HTERT RPE-1 (cell line): ENCODE data around the gene TNFRSF1A.

ENCODE experiments used
- in situ Hi-C: fragments of 300-500 bp; cut with MboI; formaldehyde crosslinking; loops from 4 replicates; pipeline ENCODE4 v1.14.3; 2020; ENCODE audit warnings: low sequenced_read_pairs

TNFRSF1A gene

DNA sequence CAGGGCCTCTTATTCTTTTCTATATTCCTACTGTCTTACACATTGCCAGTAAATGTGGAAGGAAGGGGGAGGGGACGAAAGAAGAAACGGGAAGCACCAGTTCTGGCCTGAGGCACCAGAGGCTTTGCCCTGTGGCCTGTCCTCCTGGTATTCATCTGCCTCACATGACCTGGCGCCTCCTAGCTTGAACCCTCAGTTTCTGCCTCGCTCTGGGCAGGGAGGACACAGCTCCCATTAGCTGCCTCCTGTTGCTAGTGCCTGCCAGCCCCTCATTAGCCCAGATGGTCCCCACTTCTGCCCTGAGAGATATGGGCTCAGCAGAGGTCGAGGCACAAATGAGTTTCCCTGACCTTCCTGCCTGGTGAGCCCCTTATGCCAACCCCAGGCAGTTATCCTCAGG, 34.3 kb downstream of the TNFRSF1A start:
- in situ Hi-C loops: no loop called here

DNA sequence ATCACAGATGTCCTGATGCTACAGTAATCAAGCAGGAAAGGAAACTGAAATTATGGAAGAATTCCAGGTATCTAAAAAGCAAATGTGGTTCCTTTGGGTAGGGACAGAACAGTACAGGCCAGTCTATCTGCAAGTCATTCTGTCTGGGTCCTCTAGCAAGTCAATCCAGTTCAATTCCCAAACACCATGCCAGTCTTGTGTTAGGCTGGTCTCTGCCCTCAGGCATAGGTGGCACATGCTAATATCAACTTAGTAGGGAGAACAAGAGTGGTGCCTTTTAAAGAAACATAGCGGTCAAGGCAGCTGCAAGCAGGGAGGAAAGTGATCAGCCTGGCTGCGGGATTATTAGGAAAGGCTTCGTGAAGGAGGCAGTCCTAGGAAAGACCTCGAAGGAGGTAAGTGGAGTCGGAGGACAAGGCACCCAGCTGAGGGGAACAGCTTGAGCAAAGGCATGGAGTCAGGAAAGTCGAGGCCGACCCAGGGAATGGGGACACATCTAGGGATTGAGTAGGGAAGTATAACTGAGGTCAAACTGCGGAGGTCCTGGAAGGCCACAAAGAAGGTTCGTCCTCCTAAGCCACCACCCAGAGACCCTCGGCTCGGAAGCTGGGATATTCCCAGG, 35.2 kb downstream of the TNFRSF1A start:
- in situ Hi-C loops: no loop called here

DNA sequence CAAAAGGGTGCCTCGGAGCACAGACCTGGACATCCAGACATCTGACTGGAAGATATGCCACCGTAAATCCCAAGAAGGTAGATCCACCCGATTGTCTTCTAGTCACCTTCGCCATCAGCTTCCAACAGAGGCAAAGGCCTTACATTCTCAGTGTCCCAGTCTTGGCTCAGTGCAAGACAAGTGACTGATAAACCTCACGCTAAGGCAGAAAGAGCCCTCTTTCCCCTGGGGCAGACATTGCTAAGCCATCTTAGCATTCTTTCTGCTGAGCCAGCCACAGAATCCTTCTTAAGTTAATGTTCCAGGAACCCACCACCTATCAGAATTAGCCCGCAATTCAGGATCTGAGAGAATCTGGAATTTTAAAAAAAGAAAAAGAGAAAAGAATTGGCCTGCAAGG, 35.7 kb downstream of the TNFRSF1A start:
- in situ Hi-C loops: no loop called here

DNA sequence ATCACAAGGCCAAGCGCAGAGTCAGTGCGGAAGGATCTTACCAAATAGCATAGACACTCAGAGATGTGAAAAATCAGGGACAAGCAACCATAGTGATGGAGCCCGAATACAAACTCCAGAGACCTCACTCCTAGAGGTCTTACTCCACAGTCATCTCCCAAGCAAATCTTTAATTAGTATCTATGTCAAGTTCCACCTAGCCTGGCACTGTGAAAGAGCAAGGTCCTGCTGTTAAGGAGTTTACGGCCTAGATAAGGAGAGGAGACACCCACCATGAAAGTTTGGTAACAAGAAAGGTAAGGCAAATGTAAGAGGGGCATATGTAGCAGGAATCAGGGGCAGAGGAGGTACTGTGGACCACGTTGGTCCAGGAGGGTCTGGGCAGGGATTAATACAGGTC, 38.8 kb downstream of the TNFRSF1A start:
- in situ Hi-C loops: no loop called here

DNA sequence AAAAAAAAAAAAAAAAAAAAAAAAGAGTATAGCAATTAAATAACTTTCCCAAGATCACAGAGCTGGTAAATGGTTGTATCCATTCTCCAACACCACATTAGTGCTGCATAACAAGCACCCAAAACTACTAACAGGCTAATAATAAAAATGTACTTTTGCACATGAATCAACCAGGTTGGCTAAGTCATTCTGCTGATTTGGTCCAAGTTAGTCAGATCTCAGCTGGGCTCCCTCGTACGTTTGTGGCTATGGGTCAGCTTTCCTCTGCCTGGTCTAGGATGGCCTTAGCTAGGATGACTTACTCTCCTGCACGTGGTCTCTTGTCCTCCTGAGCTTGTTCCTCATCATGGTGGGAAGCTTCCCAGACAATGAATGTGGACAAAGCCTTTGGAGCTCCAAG, 39.3 kb downstream of the TNFRSF1A start:
- in situ Hi-C loops: no loop called here

DNA sequence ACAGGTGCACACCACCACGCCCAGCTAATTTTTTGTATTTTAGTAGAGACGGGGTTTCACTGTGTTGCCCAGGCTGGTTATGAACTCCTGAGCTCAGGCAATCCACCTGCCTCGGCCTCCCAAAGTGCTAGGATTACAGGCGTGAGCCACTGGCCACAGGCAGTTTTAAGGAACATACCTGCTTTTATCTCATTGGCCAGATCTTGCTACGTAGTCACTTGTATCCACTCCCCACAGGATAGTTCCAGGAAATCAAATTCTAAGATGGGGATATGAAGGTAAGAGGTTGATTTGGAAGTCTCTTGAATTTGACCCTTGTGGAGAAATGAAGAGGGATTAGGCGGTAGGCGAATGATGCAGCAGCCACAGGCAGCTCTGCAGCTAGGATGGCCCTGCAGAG, 40.2 kb downstream of the TNFRSF1A start:
- in situ Hi-C loops: no loop called here

DNA sequence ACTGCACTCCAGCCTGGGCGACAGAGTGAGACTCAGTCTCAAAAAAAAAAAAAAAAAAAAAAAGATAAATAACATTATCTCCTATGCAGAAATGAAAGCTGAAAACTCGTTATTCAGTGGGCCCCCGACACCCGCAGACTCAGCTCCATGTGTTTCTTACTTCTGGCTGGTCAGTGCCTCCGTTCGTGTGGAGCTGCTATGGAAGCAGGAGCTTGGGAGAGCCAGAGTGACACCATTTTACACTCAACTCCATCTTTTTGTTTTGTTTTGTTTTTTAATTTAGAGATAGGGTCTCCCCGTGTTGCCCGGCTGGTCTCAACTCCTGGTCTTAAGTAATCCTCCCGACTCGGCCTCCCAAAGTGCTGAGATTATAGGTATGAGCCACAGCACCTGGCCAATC, 44.7 kb downstream of the TNFRSF1A start:
- in situ Hi-C loops: loop anchor here (25.0 kb wide), 1 partner anchor 235 kb away; no protein-coding TSS in a partner anchor

DNA sequence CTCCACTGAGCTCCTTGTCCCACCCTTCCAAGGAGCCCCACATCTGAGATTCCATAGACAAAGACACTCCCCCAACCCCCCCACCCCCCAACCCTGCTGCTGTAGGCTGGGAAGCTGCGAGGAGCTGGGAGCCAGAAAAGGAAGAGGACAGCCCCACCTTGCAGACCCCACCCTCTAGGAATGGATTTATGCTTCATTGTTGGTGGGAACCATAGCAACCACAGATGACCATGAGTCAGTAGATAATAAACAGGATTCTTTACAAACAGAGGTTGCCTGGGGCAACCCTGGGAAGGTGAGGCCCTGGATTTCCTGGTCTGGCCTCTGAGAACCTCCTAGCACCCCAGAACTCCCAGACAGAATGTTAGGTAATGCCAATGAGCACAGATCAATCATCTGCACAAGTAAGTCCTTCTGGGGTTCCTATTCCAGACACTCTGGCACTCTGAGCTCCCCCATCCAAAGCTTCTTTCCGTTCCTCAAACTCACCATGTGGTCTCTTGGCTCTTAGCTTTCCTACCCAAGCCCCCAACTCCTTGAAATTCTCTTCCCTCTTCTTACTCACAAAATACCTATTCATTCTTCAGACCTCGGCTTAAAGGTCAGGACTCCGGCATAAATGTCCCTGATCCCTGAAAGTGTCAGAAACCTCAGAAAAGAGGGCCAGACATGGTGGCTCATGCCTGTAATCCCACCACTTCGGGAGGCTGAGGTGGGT, 46.6 kb downstream of the TNFRSF1A start:
- in situ Hi-C loops: loop anchor here (25.0 kb wide), 1 partner anchor 233 kb away; no protein-coding TSS in a partner anchor

DNA sequence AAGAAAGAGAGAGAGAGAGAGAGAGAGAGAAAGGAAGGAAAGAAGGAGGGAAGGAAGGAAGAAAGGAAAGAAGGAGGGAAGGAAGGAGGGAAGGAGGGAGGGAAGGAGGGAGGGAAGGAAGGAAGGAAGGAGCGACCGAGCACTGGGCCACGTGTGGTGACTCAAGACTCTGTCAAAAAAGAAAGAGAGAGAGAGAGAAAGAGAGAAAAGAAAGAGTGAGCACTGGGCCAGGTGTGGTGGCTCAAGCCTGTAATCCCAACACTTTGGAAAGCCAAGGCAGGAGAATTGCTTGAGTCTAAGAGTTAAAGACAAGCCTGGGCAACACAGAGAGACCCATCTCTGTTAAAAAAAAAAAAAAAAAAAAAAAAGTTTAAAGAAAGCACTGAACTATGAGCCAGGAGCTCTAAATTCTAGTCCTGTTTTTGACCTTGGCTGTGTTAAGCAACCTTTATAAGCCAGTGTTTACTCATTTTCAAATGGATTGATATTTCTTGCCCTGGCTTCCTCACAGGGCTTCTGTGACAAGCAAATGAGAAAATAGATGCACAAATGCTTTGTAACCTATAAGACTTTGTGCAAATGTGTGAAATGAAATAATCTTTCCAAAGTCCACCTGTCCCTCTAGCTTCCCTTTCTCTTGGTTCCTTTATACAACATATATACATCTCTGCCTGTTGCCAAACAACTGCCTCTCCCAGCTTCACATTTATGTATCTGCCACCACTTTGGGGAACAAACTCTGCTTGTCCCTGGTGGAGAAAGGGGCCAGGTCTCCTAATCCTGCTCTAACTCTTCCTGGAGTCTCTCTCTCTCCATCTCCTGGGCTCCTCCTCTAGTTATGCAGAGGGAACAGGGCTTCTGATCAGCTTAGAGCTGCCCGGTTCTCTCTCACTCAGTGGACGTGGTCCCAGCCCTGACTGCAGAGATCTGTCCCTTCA, 47.5 kb downstream of the TNFRSF1A start:
- in situ Hi-C loops: loop anchor here (25.0 kb wide), 1 partner anchor 232 kb away; no protein-coding TSS in a partner anchor

DNA sequence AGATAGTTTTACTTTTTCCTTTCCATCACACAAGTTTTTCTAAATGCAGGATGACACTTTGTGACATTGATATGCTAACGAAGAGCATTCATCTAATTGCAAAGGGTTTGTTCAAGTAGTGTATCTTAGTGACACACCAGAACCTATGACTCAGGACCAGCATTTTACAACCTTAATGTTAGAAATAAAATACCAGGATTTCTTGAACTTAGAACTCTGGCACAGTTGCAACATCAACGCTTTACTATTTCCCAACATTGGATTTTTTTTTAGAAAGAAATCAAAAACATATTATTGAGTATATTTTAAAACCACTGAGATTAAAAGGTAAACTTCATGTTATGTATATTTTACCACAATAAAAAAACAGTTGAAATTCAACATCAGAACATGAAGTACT, 49.3 kb downstream of the TNFRSF1A start:
- in situ Hi-C loops: loop anchor here (25.0 kb wide), 1 partner anchor 230 kb away; no protein-coding TSS in a partner anchor

DNA sequence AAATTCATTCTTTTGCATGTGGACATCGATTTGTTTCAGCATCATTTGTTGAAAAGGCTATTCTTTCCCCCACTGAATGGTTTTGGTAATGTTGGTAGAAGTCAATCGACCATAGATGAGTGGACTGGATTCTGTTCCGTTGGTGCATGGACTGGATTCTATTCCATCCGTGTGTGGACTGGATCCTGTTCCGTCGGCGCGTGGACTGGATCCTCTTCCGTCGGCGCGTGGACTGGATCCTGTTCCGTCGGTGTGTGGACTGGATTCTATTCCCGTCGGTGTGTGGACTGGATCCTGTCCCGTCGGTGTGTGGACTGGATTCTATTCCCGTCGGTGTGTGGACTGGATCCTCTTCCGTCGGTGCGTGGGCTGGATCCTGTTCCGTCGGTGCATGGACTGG, 52.0 kb downstream of the TNFRSF1A start:
- in situ Hi-C loops: loop anchor here (25.0 kb wide), 1 partner anchor 228 kb away; no protein-coding TSS in a partner anchor

DNA sequence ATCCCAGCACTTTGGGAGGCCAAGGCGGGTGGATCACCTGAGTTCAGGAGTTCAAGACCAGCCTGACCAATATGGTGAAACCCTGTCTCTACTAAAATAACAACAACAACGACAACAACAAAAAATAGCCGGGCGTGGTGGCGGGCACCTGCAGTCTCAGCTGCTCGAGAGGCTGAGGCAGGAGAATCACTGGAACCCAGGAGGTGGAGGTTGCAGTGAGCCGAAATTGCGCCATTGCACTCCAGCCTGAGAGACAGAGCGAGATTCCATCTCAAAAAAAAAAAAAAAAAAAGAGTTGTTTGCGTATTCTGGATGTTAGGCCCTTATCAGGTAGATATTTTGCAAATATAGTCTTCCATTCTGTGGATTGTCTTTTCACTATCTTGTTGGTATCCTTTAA, 52.8 kb downstream of the TNFRSF1A start:
- in situ Hi-C loops: loop anchor here (25.0 kb wide), 1 partner anchor 227 kb away; no protein-coding TSS in a partner anchor

DNA sequence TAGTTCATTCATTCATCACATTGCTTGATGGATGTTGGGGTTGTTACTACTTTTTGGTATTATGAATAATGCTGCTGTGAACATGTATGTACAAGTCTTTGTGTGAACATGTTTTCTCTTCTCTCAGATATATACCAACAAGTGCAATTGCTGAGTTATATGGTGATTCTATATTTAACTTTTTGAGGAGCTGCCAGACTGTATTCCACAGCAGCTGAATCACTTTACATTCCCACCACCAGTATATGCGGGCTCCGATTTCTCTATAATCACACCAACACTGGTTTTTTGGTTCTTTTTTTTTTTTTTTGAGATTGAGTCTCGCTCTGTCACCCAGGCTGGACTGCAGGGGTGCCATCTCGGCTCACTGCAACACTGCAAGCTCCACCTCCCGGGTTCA, 53.6 kb downstream of the TNFRSF1A start:
- in situ Hi-C loops: loop anchor here (25.0 kb wide), 1 partner anchor 226 kb away; no protein-coding TSS in a partner anchor

DNA sequence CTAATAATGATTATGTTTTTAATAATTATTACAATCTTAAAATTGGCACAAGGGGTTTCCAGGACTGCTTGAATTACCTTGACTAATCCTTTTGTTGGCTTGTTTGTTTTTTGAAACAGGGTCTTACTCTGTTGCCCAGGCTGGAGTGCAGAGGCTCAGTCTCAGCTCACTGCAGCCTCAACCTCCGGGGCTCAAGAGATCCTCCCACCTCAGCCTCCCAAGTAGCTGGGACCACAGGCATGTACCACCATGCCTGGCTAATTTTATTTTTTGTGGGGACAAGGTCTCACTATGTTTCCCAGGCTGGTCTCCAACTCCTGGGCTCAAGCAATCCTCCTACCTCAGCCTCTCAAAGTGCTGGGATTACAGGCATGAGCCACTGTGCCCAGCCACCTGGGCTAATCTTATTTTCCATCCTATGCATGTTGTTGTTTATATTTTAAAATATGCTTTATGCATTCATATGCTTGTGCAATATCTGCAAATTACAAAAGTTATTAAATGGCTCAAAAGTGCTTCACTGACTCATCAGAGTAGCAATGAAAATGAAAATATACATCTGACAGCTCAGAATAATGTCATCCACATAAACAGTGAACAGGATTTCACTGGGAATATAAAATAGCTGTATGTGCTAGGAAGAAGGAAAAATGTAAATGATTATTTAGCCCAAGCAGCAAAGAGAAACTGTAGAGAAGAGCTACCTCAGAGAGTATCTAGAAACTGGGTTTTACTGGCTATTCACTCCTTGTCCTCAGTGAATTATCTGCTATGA, 56.2 kb downstream of the TNFRSF1A start:
- in situ Hi-C loops: loop anchor here (25.0 kb wide), 1 partner anchor 223 kb away; no protein-coding TSS in a partner anchor

DNA sequence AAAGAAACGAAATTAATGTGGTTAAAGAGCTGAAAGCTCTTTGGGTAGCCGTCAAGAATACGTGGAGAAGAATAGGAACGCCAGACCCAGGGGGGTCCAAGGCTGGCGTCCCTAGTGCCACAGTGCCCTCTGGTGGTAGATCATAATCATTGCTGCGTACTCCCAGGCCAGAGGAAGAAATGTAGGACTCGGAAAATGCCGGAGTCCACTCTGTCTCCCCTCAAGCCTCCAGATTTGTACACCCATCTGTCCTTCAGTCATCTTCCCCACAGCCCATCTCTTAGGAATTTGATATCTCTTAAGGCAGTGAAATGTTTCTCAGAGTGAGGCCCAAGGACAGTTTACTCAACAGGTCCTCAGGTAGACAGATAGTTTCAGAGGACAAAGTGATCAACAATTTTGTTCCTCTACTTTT, 56.8 kb downstream of the TNFRSF1A start:
- in situ Hi-C loops: loop anchor here (25.0 kb wide), 1 partner anchor 223 kb away; no protein-coding TSS in a partner anchor

DNA sequence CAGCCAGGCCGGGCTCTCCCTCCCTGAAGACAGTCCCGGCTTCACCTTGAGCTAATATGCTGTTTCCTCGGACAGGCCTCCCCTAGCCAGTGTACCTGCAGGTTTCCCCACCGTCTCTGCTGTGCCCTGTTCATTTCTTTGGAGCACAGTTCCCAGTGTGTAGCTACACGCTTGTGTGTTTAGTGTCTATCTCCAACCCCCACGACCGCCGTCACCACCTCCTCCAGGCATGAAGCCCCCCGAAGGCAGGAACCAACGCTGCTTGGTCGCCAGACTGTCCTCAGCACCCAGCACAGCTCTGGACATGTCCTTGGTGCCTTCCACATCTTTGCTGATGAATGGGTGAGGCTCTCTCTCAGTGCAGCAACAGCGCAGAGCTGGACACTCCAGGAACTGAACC, 57.6 kb downstream of the TNFRSF1A start:
- in situ Hi-C loops: loop anchor here (25.0 kb wide), 1 partner anchor 222 kb away; no protein-coding TSS in a partner anchor

DNA sequence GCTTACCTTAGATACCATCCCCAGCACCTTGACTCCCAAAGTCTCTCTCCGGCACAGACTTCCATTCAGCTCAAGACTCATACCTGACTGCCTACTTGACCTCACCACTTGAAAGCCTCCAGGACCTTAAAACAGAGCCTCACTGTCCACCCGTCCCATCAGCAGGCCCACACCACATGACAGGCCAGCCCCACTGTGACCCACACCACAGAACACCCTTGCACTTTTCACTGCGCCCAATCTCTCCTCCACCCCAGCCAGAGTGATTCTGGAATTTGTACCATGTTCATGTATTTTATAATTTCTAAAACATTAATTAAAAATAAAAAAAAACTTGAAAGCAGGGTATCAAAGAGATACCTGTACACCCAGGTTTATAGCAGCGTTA, 59.4 kb downstream of the TNFRSF1A start:
- in situ Hi-C loops: loop anchor here (25.0 kb wide), 1 partner anchor 220 kb away; no protein-coding TSS in a partner anchor

DNA sequence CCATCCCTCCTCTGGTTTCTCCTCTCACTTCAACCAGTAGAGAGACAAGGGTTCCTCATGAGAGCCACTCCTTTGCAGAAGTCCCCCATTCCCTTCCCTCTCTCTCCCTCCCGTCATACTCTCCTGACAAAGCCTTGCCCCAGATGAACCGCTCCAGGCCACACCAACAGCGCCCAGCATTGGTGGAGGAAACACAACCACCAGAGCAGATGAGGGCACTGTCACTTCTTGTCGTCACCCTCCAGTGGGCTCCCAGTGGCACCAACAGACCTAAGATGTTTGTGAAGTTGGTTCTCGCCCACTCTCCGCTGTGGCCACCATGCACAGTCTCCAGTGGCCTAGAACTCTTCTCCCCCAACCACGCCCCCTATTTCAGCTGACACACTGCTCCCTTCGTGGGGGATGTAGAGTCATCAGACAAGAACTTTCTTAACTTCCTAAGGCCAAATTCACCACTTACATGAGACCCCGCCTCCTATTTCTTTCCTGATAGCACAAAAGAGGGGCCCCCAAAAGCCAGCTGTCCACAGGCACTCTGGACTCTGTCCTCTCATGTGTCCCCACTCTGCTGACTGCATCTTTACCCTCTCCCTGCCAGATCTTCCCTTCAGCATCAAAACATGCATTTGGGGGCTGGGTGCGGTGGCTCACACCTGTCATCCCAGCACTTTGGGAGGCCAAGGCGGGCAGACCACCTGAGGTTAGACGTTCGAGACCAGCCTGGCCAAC, 60.6 kb downstream of the TNFRSF1A start:
- in situ Hi-C loops: loop anchor here (25.0 kb wide), 1 partner anchor 219 kb away; no protein-coding TSS in a partner anchor

DNA sequence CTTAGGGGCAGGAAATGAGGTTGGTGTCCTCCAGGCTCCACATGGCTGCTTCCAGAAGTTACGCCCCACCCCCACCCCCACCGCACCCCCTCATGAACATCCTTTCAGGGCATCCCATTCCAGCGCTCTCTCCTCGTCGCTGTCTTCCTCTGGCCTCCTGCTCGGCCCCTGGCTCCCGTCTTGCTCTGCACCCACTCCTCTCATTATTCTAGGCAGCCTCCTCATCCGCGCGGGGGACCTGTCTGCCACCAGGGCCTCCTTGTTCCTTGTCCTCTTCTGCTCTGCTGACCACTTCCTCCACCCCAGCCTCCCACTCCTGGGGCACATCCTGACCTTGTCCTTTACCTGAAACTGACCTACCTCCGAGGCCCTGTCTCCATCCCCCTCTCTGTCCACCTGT, 61.2 kb downstream of the TNFRSF1A start:
- in situ Hi-C loops: loop anchor here (25.0 kb wide), 1 partner anchor 218 kb away; no protein-coding TSS in a partner anchor
